Duodenal mucosa (tissue), 2 donors: ENCODE results near the gene ZNF442.
A peak's percentile ranks its signal among the peaks of the same experiment; 100 is the strongest.
"Not testable (repeated sequence)": the region's sequence is repeated elsewhere in the genome, so short reads cannot be mapped to it uniquely, and the experiment has no call there.

Source experiments
- H3K27ac ChIP-seq: one replicate; pipeline ENCODE4 v1.7.0; 2013; ENCODE audit warnings: low read depth, low read length
- H3K27me3 ChIP-seq, 2 donors: one replicate each; pipeline ENCODE4 v1.7.0; 2013; ENCODE audit warnings: low read length in 2 of 2, control low read depth in 1 of 2; ENCODE audit not compliant: insufficient read depth in 2 of 2, control insufficient read depth in 1 of 2
- H3K36me3 ChIP-seq, 2 donors: one replicate each; pipeline ENCODE4 v1.7.0; 2013; ENCODE audit warnings: low read length in 2 of 2, control low read depth in 1 of 2; ENCODE audit not compliant: insufficient read depth in 2 of 2, control insufficient read depth in 1 of 2
- H3K4me1 ChIP-seq, 2 donors: one replicate each; pipeline ENCODE4 v1.7.0; 2013; ENCODE audit warnings: low read length in 2 of 2, control low read depth in 1 of 2; ENCODE audit not compliant: insufficient read depth in 2 of 2, control insufficient read depth in 1 of 2
- H3K4me3 ChIP-seq, 2 donors: one replicate each; pipeline ENCODE4 v1.7.0; 2013; ENCODE audit warnings: low read length in 2 of 2, low read depth in 1 of 2
- H3K9ac ChIP-seq, 2 donors: one replicate each; pipeline ENCODE4 v1.7.0; 2013; ENCODE audit warnings: low read length in 2 of 2, low read depth in 1 of 2
- H3K9me3 ChIP-seq, 2 donors: one replicate each; pipeline ENCODE4 v1.7.0; 2013; ENCODE audit warnings: low read length in 2 of 2, control low read depth in 1 of 2; ENCODE audit not compliant: control insufficient read depth in 1 of 2

Gene ZNF442

GRCh38 chr19:12365236-12366162, at the start of gene ZNF442:
ZNF442 (minus strand) TSS chr19:12365683; CDS start chr19:12363631, 2,052 bp downstream.
- Histone ChIP-seq H3K27ac (peak within 1 kb of the TSS; percentile 75), H3K36me3 (no peaks in the 10 kb centered on the region), H3K9ac (peak within 1 kb of the TSS; percentile 69 to 86), H3K27me3 (no peaks in the 10 kb centered on the region), H3K4me1 (peaks cover 0 to 12% of the 10 kb centered on the region in 2 donors), H3K9me3 (no peaks in the 10 kb centered on the region), H3K4me3 (peak within 1 kb of the TSS; percentile 83 to 85)

DNA sequence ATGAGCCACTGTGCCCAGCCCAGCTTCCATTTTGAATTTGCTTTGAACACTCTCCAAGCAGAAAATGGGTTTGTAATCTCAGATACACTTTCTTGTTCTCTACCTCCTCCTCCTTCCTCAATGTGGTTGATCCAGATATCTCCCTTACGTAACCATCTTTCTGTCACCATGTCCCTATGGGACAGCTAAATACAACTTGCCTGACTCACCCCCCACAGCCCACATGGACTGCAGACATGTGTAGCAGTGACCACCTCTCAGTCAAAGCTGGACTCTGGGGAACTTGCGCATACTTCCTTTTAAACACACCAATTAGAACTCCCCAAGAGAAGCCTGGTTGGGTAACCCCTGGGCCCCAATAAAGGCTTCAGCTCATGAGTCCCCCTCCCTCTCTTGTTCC, 46.4 kb upstream of the ZNF442 start:
- no peak overlapping the region for H3K4me3 ChIP-seq
- H3K4me1 ChIP-seq: no peaks in the 10 kb centered on the region
- H3K9me3 ChIP-seq: peaks cover 0 to 5% of the 10 kb centered on the region in 2 donors
- no peak overlapping the region for H3K9ac ChIP-seq
- H3K36me3 ChIP-seq: no peaks in the 10 kb centered on the region
- no peaks in the 10 kb centered on the region for H3K27me3 ChIP-seq
- no peak overlapping the region for H3K27ac ChIP-seq

DNA sequence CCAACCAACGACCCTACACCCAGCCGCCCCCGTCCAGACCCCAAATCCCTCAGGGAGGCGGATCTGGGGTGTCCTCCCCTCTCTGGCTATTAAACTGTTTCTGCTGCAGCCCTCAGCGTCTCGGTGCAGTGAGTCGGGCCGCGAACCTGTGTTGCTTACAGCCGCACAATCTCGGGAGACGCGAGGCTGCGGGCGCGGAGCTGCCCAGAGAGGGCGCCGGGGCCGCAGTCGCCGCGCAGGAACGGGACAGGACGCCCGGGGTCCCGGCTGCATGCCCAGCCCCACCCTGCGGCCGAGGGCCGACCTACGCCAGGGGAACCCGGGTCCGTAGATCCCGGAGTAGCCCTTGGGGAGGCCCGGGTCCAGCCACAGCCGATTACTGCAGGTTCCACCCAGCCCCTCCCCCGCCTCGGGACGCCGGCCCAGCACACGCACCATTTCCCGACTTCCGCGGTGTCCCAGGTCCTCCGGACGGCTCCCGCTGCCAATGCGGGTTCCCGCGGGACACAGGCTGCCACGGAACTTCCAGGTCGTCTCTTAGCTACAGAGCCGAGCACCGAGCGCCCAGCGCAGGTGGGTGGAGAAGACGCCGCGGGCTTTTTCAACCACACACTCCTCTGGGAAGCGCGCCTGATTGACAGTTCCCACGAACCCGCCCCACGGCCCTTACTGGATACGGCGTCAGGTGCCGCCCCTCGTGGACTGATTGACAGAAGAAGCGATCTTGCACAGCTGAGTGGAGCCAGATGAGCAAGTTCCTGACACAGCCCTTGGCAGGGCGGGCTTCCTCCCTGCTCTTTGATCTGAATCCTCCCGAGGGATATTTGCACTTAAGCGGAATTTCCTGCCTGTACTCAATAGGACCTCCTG, 35.4 kb upstream of the ZNF442 start, which contains the start of gene ZNF799:
TSS of gene ZNF799 (minus strand) at position 639 of the 870 bp plus-strand sequence. CDS start at position 438, 201 bp downstream.
- peak within 1 kb of the TSS; percentile 66 for H3K27ac ChIP-seq
- peak within 1 kb of the TSS; percentile 51 to 76 for H3K9ac ChIP-seq
- H3K4me1 ChIP-seq: no peaks in the 10 kb centered on the region
- no peaks in the 10 kb centered on the region for H3K9me3 ChIP-seq
- no peaks in the 10 kb centered on the region for H3K36me3 ChIP-seq
- H3K27me3 ChIP-seq: no peaks in the 10 kb centered on the region
- peak within 1 kb of the TSS; percentile 78 to 84 for H3K4me3 ChIP-seq

- not testable (repeated sequence) for H3K4me1 ChIP-seq, H3K9me3 ChIP-seq, H3K36me3 ChIP-seq, H3K27me3 ChIP-seq
- peak overlapping the region; percentile 51 to 76 for H3K9ac ChIP-seq
- H3K27ac ChIP-seq: peak overlapping the region; percentile 66
- H3K4me3 ChIP-seq: peak overlapping the region; percentile 78 to 84
These were observed 34.6 kb upstream of the ZNF442 start for GRCh38 chr19:12399901-12400632.

DNA sequence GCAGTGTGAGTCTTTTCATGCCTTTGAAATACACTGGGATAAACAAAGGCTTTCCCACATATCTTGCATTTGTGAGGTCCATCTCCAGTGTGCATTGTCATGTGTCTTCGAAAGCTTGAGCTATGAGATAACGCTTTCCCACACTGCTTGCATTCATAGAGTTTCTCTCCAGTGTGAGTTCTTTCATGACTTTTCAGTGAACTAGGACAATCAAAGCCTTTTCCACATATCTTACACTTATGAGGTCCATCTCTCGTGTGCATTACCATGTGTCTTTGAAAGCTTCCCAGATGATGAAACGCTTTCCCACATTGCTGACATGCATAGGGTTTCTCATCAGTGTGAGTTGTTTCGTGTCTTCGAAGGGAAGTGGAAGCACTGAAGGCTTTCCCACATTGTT, 25.7 kb upstream of the ZNF442 start:
- not testable (repeated sequence) for H3K27ac ChIP-seq, H3K9ac ChIP-seq, H3K4me3 ChIP-seq, H3K4me1 ChIP-seq, H3K27me3 ChIP-seq
- H3K36me3 ChIP-seq: peaks cover 9 to 39% of the 10 kb centered on the region in 2 donors
- peaks cover 22 to 26% of the 10 kb centered on the region in 2 donors for H3K9me3 ChIP-seq

DNA sequence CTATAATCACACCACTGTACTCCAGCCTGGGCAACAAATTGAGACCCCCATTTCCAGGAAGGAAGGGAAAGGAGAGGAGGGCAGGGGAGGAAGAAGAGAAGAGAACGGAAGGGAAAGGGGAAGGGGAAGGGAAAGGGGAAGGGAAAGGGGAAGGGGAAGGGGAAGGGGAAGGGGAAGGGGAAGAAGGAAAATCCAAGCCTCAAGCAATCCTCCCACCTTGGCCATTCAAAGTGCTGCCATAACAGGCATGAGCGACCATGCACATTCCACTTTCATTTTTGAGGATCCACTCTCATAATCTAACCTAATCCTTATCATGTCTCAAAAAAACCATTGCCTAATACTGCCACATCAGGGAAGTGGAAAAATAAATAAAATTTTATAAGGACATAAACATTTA, 20.9 kb upstream of the ZNF442 start:
- peaks cover 8 to 30% of the 10 kb centered on the region in 2 donors for H3K36me3 ChIP-seq
- not testable (repeated sequence) for H3K9ac ChIP-seq, H3K27ac ChIP-seq, H3K4me1 ChIP-seq, H3K27me3 ChIP-seq, H3K4me3 ChIP-seq
- peaks cover 25 to 28% of the 10 kb centered on the region in 2 donors for H3K9me3 ChIP-seq

- H3K9me3 ChIP-seq: peaks cover 31 to 50% of the 10 kb centered on the region in 2 donors
- no peak overlapping the region for H3K9ac ChIP-seq
- no peak overlapping the region for H3K27ac ChIP-seq
- no peaks in the 10 kb centered on the region for H3K27me3 ChIP-seq
- H3K36me3 ChIP-seq: peaks cover 7 to 14% of the 10 kb centered on the region in 2 donors
- no peak overlapping the region for H3K4me3 ChIP-seq
- no peaks in the 10 kb centered on the region for H3K4me1 ChIP-seq
These were observed 14.9 kb upstream of the ZNF442 start for GRCh38 chr19:12380444-12380737.

DNA sequence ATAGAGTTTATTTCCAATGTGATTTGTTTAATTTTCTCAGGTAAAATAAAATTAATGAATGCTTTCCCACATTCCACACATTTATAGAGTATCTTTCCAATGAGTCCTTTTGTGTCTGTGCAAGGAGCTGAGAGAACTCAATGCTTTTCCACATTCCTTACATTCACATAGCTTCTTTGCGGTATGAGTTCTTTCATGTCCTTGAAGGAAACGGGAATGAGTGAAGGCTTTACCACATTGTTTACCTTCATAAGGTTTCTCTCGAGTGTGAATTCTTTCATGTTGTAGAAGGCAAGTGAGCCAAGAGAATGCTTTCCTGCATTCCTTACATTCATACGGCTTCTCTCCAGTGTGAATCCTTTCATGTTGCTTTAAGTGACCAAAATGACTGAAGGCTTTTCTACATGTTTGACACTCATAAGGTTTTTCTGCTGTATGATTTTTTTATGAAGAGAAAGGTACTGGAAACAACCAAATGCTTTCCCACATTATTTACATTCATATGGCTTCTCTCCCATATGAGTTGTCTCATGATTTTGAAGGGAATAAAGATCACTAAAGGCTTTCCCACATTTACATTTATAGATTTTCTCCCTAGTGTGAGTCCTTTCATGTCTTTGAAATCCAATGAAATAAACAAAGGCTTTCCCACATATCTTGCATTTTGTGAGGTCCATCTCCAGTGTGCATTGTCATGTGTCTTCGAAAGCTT, 14.4 kb upstream of the ZNF442 start:
- Histone ChIP-seq H3K27ac (no peak overlapping the region), H3K36me3 (peaks cover 7 to 14% of the 10 kb centered on the region in 2 donors), H3K4me1 (no peaks in the 10 kb centered on the region), H3K9ac (no peak overlapping the region), H3K9me3 (peaks cover 31 to 50% of the 10 kb centered on the region in 2 donors), H3K4me3 (no peak overlapping the region), H3K27me3 (no peaks in the 10 kb centered on the region)

DNA sequence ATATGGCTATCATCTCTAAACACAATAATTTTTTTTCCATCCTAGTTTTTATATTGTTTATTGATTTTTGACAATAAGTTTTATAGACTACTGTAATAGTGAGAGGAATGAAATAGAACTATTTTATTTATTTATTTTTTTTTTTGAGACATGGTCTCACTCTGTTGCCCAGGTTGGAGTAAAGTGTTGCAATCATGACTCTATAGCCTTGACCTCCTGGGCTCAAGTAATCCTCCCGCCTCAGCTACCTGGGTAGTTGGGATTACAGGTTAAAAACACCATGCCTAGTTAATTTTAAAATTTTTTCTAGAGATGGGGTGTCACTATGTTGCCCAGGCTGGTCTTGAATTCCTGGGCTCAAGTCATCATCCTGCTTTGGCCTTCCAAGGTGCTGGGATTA, 8.5 kb upstream of the ZNF442 start:
- Histone ChIP-seq H3K4me1 (no peaks in the 10 kb centered on the region), H3K36me3 (no peaks in the 10 kb centered on the region), H3K27ac (no peak overlapping the region), H3K4me3 (no peak overlapping the region), H3K27me3 (no peaks in the 10 kb centered on the region), H3K9ac (no peak overlapping the region), H3K9me3 (peaks cover 9 to 21% of the 10 kb centered on the region in 2 donors)
